Panc1 (cell line): ENCODE data around the gene TMEM120B. TPM values are rescaled to one million over a fixed set of nuclear protein-coding genes. Genes with fewer than 3 reads are reported as not detected.

Experiments used
- ATAC-seq: fragments of 200-7000 bp; cut with Tn5 transposase; 2 replicates; pipeline ENCODE4 v1.9.1; 2020; ENCODE audit warnings: mild to moderate bottlenecking, moderate library complexity
- BruUV-seq: library from RNA; stranded (reverse); fragments of 400-500 nt; replicated peaks from 2 replicates; lab custom pipeline; 2021; lab: Mats Ljungman, UMichigan
- CTCF ChIA-PET: fragments of 300-600 bp; sonication (Branson Sonifier 250); formaldehyde crosslinking; loops from one replicate; lab custom pipeline; 2022; ENCODE audit warnings: antibody characterized with exemption; lab: Charles Lee
- POLR2A ChIA-PET: fragments of 300-600 bp; sonication (Branson Sonifier 250); formaldehyde crosslinking; loops from one replicate; lab custom pipeline; 2022; ENCODE audit warnings: antibody characterized with exemption; lab: Charles Lee
- DNase-seq: peaks from one replicate; pipeline ENCODE4 v3.0.0-alpha.2; 2010; ENCODE audit warnings: low read depth, low spot score
- H3K27ac ChIP-seq: 2 replicates; pipeline ENCODE4 v1.5.1; 2011; ENCODE audit warnings: mild to moderate bottlenecking, low read length, inconsistent platforms
- H3K27me3 ChIP-seq: fragments of 200-500 bp; sonication (Bioruptor generic); 2 replicates; pipeline ENCODE4 v1.6.0; 2014; ENCODE audit warnings: low read length, inconsistent platforms; ENCODE audit not compliant: control insufficient read depth, insufficient read depth
- H3K36me3 ChIP-seq: fragments of 200-500 bp; sonication (Bioruptor generic); 2 replicates; pipeline ENCODE4 v1.5.1; 2014; ENCODE audit warnings: inconsistent platforms, mild to moderate bottlenecking, low read length, moderate library complexity; ENCODE audit not compliant: control insufficient read depth, insufficient read depth
- H3K4me1 ChIP-seq: 2 replicates; pipeline ENCODE4 v1.5.1; 2011; ENCODE audit warnings: inconsistent platforms, mild to moderate bottlenecking, low read length, moderate library complexity; ENCODE audit not compliant: control insufficient read depth, insufficient read depth
- H3K4me3 ChIP-seq, 2 experiments: 2 replicates each; pipeline ENCODE4 v1.5.1; 2011 to 2012; ENCODE audit warnings: low read depth in 2 of 2, low read length in 2 of 2, mild to moderate bottlenecking in 2 of 2, inconsistent platforms in 1 of 2, moderate library complexity in 1 of 2
- H3K9me3 ChIP-seq: fragments of 200-500 bp; sonication (Bioruptor generic); 2 replicates; pipeline ENCODE4 v1.5.1; 2014; ENCODE audit warnings: low read depth, mild to moderate bottlenecking, inconsistent platforms, low read length, moderate library complexity; ENCODE audit not compliant: control insufficient read depth, insufficient read depth
- CTCF ChIP-seq: fragments of 450-650 bp; IDR thresholded peaks from 2 replicates; pipeline ENCODE4 v1.5.1; 2017; ENCODE audit warnings: mild to moderate bottlenecking
- POLR2AphosphoS5 ChIP-seq: IDR thresholded peaks from 2 replicates; pipeline ENCODE4 v1.6.1; 2012; ENCODE audit warnings: mild to moderate bottlenecking, low read depth, low read length, moderate library complexity
- SIN3A ChIP-seq: IDR thresholded peaks from 2 replicates; pipeline ENCODE4 v1.6.1; 2012; ENCODE audit warnings: low read depth, mild to moderate bottlenecking, low read length, moderate library complexity, borderline replicate concordance; ENCODE audit not compliant: insufficient read depth
- TCF7L2 ChIP-seq: IDR thresholded peaks from 2 replicates; pipeline ENCODE4 v1.6.1; 2011; ENCODE audit warnings: mild to moderate bottlenecking, low read depth, low read length, inconsistent platforms
- in situ Hi-C: cut with HindIII; loops from 2 replicates; pipeline ENCODE4 v1.10.0; 2016; ENCODE audit warnings: low sequenced_read_pairs, low pct_unique_long_range_greater_than_20kb
- intact Hi-C: fragments of 100-400 bp; cut with micrococcal nuclease; formaldehyde crosslinking; loops from one replicate; pipeline ENCODE4 v1.10.0; 2022; ENCODE audit not compliant: unreplicated experiment
- total RNA-seq: library from RNA; stranded (reverse); gene quantifications from one replicate; pipeline ENCODE4 v1.2.1, GENCODE V29; 2021; ENCODE audit not compliant: unreplicated experiment
- TF ChIP-seq, protein P1 (sequence below), 2 experiments: IDR thresholded peaks; 2 replicates each; pipeline ENCODE4 v1.6.1; 2011 to 2012; ENCODE audit warnings: low read depth in 2 of 2, control low read depth in 1 of 2, low read length in 1 of 2, mild to moderate bottlenecking in 1 of 2, moderate library complexity in 1 of 2; ENCODE audit not compliant: insufficient read depth in 1 of 2

The TMEM120B gene
- total RNA-seq, 1 experiment from 2014 or later = 22.3 TPM

- in situ Hi-C loops = no loop called here
- Histone ChIP-seq H3K27ac (no peak overlapping the region), H3K36me3 (peaks cover 10% of the 10 kb centered on the region), H3K9me3 (no peaks in the 10 kb centered on the region), H3K4me1 (no peaks in the 10 kb centered on the region), H3K4me3 (no peak overlapping the region), H3K27me3 (no peaks in the 10 kb centered on the region)
- ATAC-seq = no peak
- ChIA-PET CTCF (no interaction called here), POLR2A (no interaction called here)
- BruUV-seq = no TSS peak
- TF ChIP-seq, protein P1, sequence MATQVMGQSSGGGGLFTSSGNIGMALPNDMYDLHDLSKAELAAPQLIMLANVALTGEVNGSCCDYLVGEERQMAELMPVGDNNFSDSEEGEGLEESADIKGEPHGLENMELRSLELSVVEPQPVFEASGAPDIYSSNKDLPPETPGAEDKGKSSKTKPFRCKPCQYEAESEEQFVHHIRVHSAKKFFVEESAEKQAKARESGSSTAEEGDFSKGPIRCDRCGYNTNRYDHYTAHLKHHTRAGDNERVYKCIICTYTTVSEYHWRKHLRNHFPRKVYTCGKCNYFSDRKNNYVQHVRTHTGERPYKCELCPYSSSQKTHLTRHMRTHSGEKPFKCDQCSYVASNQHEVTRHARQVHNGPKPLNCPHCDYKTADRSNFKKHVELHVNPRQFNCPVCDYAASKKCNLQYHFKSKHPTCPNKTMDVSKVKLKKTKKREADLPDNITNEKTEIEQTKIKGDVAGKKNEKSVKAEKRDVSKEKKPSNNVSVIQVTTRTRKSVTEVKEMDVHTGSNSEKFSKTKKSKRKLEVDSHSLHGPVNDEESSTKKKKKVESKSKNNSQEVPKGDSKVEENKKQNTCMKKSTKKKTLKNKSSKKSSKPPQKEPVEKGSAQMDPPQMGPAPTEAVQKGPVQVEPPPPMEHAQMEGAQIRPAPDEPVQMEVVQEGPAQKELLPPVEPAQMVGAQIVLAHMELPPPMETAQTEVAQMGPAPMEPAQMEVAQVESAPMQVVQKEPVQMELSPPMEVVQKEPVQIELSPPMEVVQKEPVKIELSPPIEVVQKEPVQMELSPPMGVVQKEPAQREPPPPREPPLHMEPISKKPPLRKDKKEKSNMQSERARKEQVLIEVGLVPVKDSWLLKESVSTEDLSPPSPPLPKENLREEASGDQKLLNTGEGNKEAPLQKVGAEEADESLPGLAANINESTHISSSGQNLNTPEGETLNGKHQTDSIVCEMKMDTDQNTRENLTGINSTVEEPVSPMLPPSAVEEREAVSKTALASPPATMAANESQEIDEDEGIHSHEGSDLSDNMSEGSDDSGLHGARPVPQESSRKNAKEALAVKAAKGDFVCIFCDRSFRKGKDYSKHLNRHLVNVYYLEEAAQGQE (IDR thresholded peaks at IDR 0.05; ENCODE audit: insufficient read depth in 1 of 2, low read depth in 2 of 2, low read length in 1 of 2) = no peak
- no peak for TF ChIP-seq SIN3A
- intact Hi-C loops = no loop called here
- no peak for DNase-seq
These were observed 106.8 kb downstream of the TMEM120B start for GRCh38 chr12:121819212-121819949.

- ATAC-seq (no peak), DNase-seq (no peak)
- Histone ChIP-seq H3K4me1 (no peaks in the 10 kb centered on the region), H3K27me3 (no peaks in the 10 kb centered on the region), H3K27ac (no peak overlapping the region), H3K4me3 (no peak overlapping the region), H3K9me3 (no peaks in the 10 kb centered on the region), H3K36me3 (peaks cover 10% of the 10 kb centered on the region)
- in situ Hi-C loops = no loop called here
- CTCF ChIA-PET = no interaction called here
- no TSS peak for BruUV-seq
- POLR2A ChIA-PET = no interaction called here
- intact Hi-C loops = no loop called here
- TF ChIP-seq TCF7L2 (no peak), CTCF (no peak), POLR2AphosphoS5 (no peak), SIN3A (no peak)
- TF ChIP-seq, protein P1 (IDR thresholded peaks at IDR 0.05; ENCODE audit: insufficient read depth in 1 of 2, low read depth in 2 of 2, low read length in 1 of 2) = no peak
These were observed 107.5 kb downstream of the TMEM120B start for GRCh38 chr12:121820056-121820455.
